T-cell (primary cell): ENCODE results near the gene TAPBPL. TPM values are rescaled to one million over a fixed set of nuclear protein-coding genes. Genes with fewer than 3 reads are reported as not detected.

ENCODE experiments used
- total RNA-seq, 35 experiments: library from RNA in 6 of 35; stranded (reverse) in 6 of 35; fragments of 120-200 nt in 1 of 35; gene quantifications; one replicate each; pipeline versions ENCODE4 v1.2.1 to v1.2.4 and lab custom pipeline; 2013 to 2026

Gene TAPBPL
- total RNA-seq, 5 donors from 2014 or later (not counting 1 experiment from before 2014, with no cell fraction given) = 22.6 to 77.0 (median 60.3) TPM

Other genes starting within 250 kb of the TAPBPL start
- gene PLEKHG6, start 141.4 kb upstream of the TAPBPL start, total RNA-seq = under 1 TPM in 2 of 5 donors, not detected in 3; 0.13 to 0.38 TPM
- gene TNFRSF1A, start 110.0 kb upstream of the TAPBPL start, total RNA-seq = 10 to 100 TPM; 32.3 to 88.0 (median 86.5) TPM
- 1 to 10 TPM; 1.0 to 3.4 (median 2.6) TPM for gene SCNN1A, start 76.5 kb upstream of the TAPBPL start, total RNA-seq
- 1 to 10 TPM in 2 of 5 donors, under 1 TPM in 2, not detected in 1; 0.56 to 1.6 (median 1.2) TPM for gene LTBR, start 67.9 kb upstream of the TAPBPL start, total RNA-seq
- gene CD27, start 7.1 kb upstream of the TAPBPL start, total RNA-seq = 100 to 1,000 TPM in 4 of 5 donors, 10 to 100 TPM in 1; 94.0 to 140 (median 138) TPM
- gene VAMP1, start 18.6 kb downstream of the TAPBPL start, total RNA-seq = 10 to 100 TPM; 64.6 to 92.2 (median 75.8) TPM
- 10 to 100 TPM; 34.3 to 86.6 (median 80.3) TPM for gene MRPL51, start 41.2 kb downstream of the TAPBPL start, total RNA-seq
- gene NCAPD2, start 42.1 kb downstream of the TAPBPL start, total RNA-seq = 10 to 100 TPM; 32.8 to 43.8 (median 40.7) TPM
- gene GAPDH, start 82.5 kb downstream of the TAPBPL start, total RNA-seq = 100 to 1,000 TPM; 500 to 643 (median 605) TPM
- gene IFFO1, start 104.0 kb downstream of the TAPBPL start, total RNA-seq = 10 to 100 TPM; 30.4 to 59.8 (median 59.7) TPM
- 100 to 1,000 TPM in 1 of 5 donors, 10 to 100 TPM in 4; 69.6 to 107 (median 93.1) TPM for gene NOP2, start 116.2 kb downstream of the TAPBPL start, total RNA-seq
- gene CHD4, start 155.3 kb downstream of the TAPBPL start, total RNA-seq = 100 to 1,000 TPM; 236 to 392 (median 258) TPM
- 10 to 100 TPM in 4 of 5 donors, 1 to 10 TPM in 1; 5.8 to 16.0 (median 14.9) TPM for gene LPAR5, start 183.9 kb downstream of the TAPBPL start, total RNA-seq
- 10 to 100 TPM in 1 of 5 donors, 1 to 10 TPM in 4; 2.4 to 11.1 (median 6.5) TPM for gene ACRBP, start 195.4 kb downstream of the TAPBPL start, total RNA-seq
- 10 to 100 TPM; 34.0 to 71.3 (median 64.5) TPM for gene ING4, start 211.1 kb downstream of the TAPBPL start, total RNA-seq
- gene ZNF384, start 237.3 kb downstream of the TAPBPL start, total RNA-seq = 10 to 100 TPM; 68.6 to 82.9 (median 79.4) TPM
- gene PIANP, start 248.8 kb downstream of the TAPBPL start, total RNA-seq = 1 to 10 TPM in 3 of 5 donors, under 1 TPM in 1, not detected in 1; 0.88 to 2.5 (median 2.4) TPM